LHCN-M2 (cell line): Measurements from ENCODE around the gene RFX5. TPM values are rescaled to one million over a fixed set of nuclear protein-coding genes. Genes with fewer than 3 reads are reported as not detected.
"Not testable (repeated sequence)": the region's sequence is repeated elsewhere in the genome, so short reads cannot be mapped to it uniquely, and the experiment has no call there.

ENCODE experiments used
- DNase-seq: peaks from one replicate; pipeline ENCODE4 v3.0.0-alpha.2; 2012; ENCODE audit warnings: low read depth
- polyA plus RNA-seq: library from polyadenylated mRNA; unstranded; fragments of >200 nt; gene quantifications from one replicate; pipeline ENCODE4 v1.2.1, GENCODE V29; 2012; ENCODE audit warnings: missing spikeins
- total RNA-seq: library from RNA; depleted of rRNA; stranded (reverse); fragments of >200 nt; gene quantifications from 2 replicates; pipeline ENCODE4 v1.2.3, GENCODE V29; 2014; rRNA removed

The RFX5 gene
- 62.8 and 73.3 TPM in 2 replicates for total RNA-seq
- 21.4 TPM for polyA plus RNA-seq

DNA sequence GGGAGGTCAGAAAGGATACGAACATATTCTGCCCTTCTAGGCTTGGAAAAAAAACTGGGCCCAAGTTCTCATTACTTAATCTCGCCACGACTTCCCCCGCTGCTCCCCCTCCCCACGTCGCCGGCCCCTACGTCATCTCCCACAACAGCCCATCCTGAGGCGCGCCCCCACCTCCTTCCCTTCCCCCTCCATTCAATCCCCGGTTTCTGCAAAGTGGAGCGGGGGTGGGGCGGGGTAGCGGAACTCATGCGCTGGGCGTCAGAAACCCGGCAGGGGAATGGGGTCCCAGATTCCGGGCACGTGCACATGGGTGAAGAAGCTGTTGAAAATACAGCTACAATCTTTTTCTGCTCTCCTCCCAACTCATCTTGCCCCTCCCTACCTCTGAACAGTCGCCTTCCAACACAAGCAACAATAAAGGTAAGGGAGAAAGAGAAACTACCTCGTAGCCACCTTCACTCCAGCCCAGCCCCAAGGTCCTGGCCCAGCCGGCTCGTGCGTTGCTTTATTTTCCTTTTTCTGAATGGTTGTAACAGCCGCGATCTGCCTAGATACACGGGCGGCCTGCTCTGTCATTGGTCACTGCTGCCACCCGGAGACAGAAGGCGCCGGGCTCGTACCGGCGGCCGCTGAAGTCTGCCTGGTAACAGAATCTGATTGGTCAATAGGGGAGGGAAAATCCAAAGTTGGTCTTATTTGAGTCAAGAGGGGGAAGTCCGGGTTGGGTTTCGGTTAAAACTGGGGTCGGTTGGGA lies at the start of gene RFX5:
Gene RFX5, minus strand, starts transcription at position 484 of the 754 bp plus-strand sequence. CDS start 932 bp downstream, outside the sequence.
- peak; percentile 98 for DNase-seq

DNA sequence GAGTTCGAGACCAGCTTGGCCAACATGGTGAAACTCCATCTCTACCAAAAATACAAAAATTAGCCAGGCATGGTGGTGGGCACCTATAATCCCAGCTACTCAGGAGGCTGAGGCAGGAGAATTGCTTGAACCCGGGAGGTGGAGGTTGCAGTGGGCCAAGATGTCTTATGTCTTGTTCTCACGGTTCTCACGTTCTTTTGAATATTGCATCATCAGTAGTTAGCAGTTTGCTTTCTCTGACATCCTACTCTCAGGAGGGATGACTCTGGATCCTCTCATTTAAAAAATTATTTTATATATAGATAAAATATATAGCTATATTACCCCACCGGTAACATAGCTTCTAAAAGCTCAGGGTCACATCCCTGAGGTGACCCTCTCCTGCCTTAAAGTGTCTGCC lies 49.2 kb upstream of the RFX5 start:
- DNase-seq = not testable (repeated sequence)

DNA sequence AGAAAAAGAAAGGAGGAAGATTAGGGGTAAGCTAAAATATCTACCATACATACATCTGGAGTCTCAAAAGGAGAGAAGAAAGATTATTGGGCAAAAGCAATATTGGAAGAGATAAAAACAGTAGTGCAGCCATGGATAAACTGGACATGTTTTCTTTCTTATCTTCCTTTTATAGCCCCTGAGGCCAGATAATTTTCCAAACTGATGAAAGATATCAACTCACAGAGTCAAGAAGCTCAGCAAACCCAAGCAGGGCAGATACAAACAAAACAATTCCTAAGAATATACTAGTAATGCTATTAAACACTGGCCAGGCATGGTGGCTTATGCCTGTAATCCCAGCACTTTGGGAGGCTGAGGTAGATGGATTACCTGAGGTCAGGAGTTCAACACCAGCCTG lies 46.5 kb upstream of the RFX5 start:
- no peak for DNase-seq

DNA sequence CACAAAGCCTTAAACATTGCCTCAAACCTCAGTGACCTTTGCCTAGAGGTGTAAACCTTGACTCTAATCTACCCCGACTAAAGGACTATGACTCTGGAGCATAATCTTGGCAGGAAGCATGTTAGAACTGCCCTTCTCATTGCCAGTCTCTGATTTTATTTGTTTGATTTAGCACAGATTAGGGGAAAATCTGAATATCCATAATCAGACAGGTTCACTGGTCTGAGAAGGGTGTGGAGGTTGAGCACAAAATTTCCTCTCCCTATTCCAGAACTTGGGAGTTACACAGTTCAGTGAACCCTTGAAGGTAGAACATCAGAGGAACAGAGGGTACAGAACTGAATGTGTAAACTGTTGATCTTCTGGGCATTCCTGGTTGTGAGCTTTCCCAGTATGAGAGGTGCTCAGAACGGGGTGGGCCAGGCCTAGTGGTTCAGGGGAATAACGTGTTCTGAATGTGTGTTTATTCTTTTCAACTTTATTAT lies 44.1 kb upstream of the RFX5 start:
- DNase-seq = no peak

DNA sequence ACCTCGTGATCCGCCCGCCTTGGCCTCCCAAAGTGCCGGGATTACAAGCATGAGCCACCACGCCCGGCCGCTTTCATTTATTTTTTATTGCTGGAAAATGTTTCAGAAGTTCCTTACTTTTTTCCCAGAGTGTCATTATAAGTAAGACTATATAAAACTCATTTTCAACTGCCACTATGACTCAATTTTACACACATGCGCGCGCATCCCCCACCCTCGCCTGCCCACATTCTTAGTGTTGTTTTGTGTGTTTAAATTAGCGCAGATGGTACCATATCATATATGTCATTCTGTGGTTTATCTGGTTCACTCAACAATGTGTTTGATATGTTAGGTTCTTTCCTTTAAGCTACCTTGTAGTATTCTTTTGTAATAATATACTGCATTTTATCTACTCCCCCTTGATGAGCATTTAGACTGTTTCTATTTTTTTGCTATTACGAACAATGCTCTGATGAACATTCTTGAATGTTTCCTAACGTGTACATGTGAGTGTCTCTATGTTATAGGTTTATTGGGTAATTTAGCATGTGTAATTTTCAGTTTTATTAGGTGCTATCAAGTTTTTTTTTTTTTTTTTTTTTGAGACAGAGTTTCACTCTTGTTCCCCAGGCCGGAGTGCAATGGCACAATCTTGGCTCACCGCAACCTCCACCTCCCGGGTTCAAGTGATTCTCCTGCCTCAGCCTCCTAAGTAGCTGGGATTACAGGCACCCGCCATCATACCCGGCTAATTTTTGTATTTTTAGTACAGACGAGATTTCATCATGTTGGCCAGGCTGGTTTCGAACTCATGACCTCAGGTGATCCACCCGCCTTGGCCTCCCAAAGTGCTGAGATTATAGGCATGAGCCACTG lies 43.4 kb upstream of the RFX5 start:
- DNase-seq = not testable (repeated sequence)

DNA sequence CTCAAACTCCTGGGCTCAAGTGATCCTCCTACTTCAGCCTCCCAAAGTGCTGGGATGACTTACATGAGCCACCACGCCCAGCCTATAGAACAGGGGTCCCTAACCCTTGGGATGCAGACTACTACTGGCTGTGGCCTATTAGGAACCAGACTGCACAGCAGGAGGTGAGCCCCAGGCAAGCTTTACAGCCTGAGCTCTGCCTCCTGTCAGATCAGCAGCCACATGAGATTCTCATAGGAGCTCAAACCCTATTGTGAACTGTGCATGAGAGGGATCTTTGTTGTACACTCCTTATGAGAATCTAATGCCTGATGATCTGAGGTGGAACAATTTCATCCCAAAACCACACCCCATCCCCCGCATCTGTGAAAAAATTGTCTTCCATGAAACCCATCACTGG lies 39.0 kb upstream of the RFX5 start:
- no peak for DNase-seq

DNA sequence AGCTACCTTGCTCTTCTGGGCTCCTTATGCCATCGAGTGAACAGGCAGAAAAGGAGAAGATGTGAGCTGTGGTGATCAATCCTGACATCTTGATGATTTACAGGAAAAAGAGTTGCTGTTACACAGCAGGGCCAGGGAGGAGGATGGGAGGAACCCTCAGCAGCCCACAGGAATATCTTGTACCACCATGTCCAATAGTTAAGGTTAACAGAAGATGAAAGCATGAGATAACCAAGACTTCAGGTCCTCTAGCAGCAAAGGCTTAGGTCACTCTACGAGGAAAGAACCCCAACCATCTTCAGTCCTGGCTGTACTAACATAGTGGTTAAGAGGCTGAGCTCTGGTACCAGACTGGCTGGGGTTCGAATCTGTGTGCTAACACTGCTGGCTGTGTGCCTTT lies 37.5 kb upstream of the RFX5 start:
- DNase-seq = no peak

DNA sequence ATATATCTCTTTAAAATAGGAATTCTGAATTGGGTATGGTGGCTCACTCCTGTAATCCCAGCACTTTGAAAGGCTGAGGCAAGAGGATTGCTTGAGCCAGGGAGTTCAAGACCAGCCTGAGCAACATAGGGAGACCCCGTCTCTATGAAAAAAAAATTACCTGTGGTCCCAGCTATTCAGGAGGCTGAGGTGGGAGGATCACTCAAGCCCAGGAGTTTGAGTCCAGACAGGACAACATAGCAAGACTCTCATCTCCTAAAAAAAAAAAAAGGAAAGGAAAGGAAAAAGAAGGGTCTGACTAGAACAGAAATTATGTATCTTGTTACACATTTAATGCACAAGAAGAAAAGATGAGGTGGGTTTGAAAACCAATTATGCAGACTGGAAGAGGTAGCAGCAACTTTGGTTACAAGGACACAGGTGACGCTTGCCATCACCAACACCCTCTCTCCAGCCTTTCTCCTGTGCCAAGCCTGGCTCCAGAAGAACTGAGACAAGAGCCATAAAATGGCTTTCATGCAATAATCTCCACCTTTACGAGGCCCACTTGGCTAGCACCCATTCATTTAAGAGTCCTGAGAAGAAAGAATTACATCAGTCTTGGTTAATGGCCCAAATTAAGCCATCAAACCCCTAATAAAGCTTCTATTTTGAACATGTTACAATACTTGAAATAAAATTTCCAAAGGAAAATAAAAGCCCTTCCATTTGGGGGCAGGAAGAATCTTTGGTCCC lies 30.3 kb upstream of the RFX5 start:
- DNase-seq = no peak

DNA sequence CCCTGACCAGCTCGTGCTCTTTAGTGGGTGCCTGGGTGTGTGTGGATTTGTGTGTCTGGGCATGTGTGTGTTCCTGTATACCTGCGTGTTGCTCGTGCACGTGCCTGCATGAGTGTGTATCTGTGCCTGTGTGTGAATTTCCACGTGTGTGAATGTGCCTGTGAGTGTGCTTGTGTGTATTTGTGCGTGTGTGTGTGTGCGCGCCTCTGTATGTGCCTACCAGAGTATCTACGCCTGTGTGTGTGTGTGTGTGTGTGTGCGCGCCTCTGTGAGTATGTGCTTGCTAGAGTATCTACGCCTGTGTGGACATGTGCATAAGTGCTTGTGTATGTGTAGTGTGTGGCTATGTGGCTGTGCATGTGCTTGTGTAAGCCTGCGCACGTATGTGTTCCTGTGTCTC lies 26.1 kb upstream of the RFX5 start:
- DNase-seq = no peak

DNA sequence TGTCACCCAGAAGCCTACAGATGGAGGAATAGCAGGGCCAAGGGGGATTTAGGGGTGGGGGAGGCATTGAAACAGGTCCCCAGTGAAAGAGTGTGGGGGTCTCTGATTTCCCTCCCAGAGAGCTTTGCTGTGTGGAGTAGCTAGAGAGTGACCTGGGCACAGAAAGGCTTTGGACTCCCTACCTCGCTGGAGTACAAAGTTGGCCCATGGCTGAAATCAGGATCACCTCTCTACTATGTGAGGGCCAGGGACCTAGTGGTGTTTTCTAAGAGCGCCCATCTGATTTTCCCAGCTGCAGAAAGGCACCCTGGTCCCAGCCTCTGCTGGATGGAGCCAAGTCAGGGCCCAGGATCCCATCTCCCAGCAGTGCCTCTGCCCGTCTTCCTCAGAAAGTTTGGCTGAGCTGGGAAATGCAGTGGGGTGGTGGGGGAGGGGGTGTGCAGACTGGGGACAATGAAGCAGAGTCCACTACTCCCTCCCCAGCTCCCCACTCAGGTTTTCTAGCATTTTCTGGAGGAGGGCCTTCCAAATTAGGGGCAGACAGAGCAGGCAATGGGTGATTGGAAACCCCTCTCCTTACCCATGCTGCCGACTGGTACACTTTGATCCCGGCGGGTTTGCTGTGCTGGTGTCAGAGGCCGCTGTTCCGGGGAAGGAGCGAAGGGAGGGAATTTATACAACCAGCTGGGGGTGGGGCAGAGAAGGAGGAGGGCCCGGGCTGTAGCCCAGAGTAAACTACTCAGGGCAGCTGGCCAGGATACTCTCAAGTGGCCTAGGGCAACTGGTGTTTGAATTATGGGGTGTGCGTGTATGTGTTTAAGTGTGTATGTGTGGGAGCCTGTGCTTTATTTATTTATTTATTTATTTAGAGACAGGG lies 25.2 kb upstream of the RFX5 start, which contains the start of gene SELENBP1:
Gene SELENBP1, minus strand, starts transcription at position 648 of the 877 bp plus-strand sequence. Its CDS starts 64 bp downstream, at position 584.
- DNase-seq = peak; percentile 67

DNA sequence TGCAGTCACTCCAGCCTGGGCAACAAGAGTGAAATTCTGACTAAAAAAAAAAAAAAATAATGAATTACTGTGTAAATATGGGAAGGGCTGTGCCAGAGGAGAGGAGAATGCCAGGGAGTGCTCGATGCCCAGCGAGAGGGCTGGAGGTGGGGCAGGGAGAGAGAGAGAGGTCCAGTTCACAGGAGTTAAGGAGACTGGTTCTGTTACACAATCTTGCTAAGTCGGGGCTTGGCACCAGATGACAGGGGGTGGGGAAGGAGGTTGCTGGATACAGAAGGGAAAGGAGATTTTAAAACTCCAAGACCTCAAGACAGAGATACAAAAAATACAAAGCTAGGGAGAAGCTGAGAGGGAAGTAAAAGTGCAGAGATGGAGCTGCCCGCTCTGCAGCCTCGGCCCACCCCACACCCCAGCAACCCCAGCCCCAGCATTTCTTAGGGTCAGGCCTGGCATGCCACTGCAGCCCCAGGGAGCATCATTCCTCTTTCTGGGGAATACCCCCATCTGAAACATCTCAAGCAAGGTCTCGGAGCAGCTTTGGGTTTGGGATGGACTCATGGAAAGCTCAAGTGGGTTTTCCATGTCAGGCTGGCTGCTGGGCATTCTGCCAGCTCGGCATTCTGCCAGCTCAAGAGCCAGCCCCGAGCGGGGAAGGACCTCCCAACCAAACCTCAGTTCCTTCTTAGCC lies 24.5 kb upstream of the RFX5 start:
- peak; percentile 42 for DNase-seq

DNA sequence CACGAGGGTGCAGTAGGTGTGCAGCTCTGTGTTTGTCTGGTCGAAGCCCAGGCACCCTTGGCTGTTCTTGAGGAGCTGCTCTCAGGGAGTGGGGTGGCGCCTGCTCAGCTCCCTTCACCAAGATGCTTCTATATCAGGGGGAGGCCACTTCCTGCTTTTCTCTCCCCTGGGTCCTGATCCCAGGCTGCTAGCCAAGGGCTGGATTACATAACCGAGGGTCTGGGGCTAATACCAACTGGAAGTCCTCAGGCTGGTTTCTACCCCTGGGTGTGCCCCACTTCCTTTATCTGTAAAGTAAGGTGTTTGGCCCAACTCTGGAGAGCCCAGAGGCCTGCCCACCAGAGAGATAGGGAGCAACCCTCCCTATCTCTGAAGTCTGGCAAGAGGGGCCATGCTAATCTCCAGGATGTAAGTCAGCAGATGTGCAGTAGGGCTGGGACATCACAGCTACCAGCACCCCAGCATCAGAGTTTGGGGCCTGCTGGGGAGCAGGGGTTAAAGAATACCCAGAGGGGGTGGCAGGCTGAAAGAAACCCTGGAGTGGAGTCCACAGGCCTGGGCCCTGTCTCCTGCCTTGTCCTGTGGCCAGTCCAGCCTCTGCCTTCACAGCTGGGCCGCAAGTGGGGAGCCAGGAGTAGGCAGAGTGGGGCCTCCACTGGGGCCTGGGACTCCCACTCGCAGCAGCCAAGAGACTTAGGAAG lies 23.3 kb upstream of the RFX5 start:
- DNase-seq = no peak

DNA sequence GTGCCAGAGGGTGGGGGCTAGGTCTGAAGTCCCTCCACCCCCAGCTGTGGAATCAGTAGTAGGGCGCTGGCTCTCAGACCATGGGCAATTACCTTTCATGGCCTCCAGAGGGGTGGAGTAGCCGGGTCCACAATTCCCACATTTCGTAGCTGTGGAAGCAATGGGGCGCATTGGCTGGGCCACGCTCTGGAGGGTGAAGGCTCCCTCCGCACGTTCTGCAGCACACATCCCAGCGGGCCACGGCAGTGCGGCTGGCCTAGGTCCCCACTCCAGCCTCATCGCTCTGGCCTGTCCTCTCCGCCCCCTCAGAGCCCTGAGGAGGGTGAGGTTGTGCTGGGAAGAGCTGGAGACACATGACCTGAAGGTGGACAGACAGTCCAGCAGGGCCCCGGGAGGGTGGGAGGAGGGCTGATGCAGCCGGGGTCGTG lies 22.6 kb upstream of the RFX5 start:
- no peak for DNase-seq

DNA sequence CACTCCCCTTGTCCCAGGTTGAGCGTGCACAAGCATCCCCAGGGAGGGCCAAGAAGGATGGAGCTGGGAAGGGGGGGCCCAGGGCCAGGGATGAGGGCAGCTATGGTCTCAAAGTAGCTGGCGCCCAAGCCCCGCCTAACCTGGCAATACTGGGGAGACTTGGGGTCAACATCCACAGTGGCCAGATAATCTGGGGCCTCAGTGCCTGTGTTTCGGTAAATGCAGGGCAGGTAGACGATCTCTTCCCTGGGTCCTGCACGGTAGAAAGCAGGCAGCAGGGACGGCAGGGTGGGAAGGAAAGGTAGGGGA lies 22.2 kb upstream of the RFX5 start:
- no peak for DNase-seq

DNA sequence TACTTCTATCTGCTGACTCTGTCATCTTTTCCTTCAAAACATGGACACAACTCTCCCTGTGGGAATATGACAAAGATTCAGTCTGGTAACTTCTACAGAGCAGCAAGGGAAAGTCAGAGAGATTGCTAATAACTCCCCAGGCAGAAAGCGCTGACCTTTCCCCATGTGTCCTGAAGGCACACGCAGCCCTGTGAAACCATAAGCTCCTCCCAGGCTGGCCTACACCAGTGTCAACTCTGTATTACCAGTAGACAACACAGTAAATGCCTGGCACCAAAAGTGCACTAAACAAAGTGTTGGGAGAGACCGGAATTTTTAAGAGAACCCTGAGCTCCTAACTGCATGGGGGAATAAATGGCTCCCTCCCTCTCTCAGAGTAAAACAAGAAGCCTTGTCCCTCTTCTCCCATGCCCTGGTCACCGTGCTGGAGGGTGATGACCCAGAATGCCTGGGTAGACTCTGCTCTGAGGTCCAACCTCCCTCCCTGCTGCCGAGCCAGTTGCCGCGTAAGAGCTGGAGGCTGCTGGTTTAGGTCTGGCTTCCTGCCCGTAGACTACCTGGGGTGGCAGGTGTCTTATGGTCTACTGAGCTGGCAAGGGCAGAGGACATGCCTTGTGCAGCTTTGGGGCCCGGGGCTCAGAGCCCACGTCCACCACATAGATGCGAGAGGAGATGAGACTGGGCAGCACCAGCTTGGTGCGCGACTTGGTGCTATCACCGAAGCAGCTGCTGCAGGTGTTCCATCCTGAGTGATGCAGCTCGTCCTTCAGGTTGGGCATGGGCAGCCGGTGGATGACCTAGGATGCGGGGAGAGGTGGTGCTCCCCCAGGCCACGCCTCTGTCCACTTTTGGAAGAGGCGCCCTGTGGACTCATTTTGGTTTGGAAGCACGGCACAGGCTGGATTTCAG lies 21.6 kb upstream of the RFX5 start:
- no peak for DNase-seq

DNA sequence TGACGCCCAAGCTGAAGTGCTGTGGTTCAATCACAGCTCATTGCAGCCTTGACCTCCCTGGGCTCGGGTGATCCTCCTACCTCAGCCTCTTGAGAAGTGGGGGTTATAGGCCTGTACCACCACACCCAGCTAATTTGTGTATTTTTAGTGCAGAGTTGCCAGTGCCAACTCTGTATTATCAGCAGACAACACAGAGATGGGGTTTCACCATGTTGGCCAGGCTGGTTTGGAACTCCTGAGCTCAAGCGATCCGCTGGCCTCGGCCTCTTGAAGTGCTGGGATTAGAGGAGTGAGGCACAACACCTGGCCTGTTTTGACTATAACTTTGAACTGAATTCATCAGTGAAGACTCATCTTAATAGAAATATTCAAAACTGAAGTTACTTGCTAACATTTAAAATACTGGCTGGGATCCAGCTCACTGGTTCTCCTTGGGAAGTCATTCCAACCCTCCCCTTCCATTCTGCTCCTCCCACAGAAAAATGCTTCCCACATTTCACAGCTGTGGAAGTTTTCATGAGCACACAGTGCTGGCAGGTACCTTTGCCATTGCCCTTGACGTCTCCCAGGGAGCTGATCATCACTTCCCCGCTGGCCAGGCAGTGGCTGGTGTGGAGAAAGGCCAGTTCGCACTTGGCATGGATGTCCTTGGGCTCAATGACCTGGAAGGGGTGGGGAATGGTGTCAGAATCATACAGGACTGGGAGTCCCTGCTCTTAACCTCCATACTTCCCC lies 20.8 kb upstream of the RFX5 start:
- no peak for DNase-seq

DNA sequence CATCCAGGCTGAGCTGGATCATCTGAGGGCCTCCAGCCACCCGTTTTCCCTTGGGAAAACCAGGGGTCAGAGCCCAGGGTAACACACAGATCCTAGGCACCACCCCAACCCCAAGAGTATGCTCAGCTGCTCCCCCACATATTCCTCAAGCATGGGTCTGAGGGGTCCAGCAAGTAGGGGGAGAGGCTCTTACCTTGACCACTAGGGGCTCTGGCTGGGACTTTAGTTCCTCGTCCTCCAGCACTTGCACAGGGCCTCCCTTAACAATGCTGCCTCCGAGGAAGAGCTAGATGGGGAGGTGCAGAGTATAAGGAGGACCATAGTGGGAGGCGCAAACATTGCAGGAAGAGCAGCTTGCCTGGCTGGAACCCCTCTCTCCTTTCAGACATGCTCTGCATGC lies 17.9 kb upstream of the RFX5 start:
- DNase-seq = no peak
